GM19035 (cell line): ENCODE data around the gene CEP55.

Experiments used
- ATAC-seq: cut with Tn5 transposase; IDR thresholded peaks from one replicate; pipeline ENCODE4 v1.9.1; 2021; ENCODE audit not compliant: unreplicated experiment

The CEP55 gene

DNA sequence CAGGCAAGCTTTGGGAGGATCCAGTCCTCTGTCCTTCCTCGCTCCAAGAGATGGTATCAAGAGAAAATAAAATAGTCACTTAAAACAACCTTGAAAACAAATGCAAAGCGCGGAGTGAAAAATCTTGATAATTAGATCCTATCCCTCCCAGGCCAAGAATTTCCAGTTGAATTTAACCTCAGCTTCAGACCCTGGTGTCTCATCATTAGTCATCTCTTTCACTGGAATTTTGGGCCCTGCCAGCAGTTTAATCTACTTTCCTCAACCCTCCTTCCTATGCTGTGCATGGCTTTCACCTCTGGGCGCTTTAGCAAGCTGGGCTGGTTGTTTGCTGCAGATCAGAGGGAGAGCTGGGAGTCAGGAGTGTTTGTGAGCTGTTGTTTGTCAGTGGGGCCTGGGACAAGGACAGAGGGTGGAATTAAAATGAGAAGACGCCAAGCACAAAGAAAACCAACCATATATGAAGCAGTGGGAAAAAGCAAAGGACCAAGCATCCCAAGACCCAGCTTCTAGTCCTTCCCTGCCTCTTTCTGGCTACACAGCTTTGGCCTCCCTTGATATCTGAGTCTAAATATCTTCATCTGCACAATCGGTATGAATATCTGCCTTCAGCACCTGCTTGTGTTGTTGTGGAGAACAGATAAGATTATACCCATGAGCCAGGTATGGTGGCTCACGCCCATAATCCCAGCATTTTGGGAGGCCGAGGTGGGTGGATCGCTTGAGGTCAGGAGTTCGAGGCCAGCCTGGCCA, 27.8 kb upstream of the CEP55 start:
- ATAC-seq: no peak

DNA sequence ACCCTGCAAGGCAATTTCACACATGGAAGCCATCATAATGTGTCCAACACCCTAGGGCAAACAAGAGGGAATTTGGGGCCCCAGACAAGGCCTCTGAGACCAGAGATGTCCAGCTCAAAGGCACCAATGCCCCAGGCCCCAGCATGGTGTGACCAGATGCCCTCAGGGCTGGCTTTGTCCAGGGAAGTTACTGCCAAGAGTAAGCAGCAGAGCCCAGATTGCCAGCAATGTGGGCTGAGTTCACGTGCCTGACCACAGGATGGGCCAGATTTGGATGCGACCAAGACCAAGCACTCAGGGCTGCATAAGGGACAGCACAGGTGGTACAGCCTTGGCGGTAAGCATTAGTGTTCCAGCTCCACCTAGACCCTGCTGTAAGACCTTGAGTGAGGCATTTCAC, 27.0 kb upstream of the CEP55 start:
- ATAC-seq: no peak

- ATAC-seq: no peak
Measured at GRCh38 chr10:93471110-93471651, 25.2 kb upstream of the CEP55 start.

DNA sequence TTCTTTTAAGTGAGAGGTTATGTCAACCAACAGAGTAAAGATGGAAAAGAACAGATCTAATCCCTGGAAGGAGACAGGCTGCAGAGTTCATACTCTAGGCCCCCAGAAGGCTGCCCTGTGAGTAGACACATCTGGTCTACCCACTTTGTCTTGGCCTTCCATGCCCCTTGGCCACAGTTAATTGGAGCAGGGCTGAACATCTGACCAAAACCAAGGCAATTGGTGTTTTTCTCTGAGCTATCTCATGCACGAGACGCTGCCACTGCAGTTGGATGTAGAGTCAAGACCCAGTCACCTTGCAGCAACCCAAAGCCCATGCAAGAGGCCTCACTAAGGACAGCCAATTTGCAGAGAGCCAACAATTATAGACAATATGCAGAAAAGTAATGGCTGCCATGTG, 23.3 kb upstream of the CEP55 start:
- no peak for ATAC-seq

GRCh38 chr10:93473804-93474472, 22.5 kb upstream of the CEP55 start:
- no peak for ATAC-seq

DNA sequence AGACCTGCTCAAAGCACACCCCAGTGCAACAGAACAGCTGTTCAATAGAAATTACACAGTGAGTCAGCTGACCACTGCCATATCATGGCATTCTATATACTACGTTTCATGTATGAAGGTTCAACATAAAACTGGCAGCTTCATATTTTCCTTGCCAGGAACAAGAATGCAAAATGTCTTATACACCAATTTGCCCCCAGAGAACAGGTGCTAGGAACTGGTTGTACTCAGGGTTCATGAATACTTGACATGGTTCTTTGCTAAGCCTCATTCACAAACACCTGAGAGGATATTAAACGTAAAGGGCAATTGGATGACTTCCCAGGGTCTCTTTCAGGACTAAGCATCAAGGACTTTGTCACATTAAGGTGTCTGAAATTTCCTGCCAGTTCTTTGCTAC, 21.2 kb upstream of the CEP55 start:
- ATAC-seq: no peak

DNA sequence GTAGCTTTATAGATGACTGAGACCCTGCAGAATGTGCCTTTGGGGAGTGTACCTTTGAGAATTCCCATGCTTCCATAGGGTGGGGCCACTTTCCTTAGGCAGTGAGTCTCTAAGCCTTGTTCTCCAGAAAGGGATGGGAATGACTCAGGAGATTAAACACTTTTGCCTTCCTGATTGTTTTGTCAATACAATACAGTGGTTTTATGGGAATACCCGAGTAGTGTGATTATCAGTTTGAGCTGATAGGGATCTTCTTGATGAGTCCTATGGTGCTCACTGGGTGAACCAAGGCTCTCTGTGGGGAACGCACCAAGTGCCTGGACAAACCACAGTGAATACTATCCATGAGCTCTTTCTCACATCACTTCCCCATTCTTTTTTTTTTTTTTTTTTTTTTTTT, 20.5 kb upstream of the CEP55 start:
- ATAC-seq: no peak

GRCh38 chr10:93476756-93477155, 19.7 kb upstream of the CEP55 start:
- ATAC-seq: no peak

DNA sequence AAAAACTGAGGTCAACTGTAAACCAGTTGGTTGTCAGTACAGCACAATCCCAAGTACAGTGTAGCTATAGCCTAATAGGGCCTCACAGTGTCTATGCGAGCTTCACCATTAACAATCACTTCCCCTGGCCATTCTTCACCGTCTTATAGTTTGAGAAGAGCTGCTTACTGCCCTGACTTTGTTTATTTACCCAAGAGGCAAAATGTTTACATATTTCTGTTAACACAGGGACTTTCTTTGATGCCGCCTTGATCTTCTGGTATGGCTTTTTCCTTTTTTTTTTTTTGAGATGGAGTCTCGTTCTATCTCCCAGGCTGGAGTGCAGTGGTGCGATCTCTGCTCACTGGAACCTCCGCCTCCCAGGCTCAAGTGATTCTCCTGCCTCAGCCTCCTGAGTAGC, 17.5 kb upstream of the CEP55 start:
- ATAC-seq: no peak

- ATAC-seq: no peak
Measured at GRCh38 chr10:93481637-93482144, 14.7 kb upstream of the CEP55 start.

GRCh38 chr10:93482145-93482834, 14.1 kb upstream of the CEP55 start, which contains the start of gene MYOF:
MYOF (minus strand) TSS chr10:93482334; CDS start chr10:93482194, 140 bp downstream.
- peak; percentile 65 for ATAC-seq

GRCh38 chr10:93485690-93486089, 10.7 kb upstream of the CEP55 start:
- no peak for ATAC-seq

DNA sequence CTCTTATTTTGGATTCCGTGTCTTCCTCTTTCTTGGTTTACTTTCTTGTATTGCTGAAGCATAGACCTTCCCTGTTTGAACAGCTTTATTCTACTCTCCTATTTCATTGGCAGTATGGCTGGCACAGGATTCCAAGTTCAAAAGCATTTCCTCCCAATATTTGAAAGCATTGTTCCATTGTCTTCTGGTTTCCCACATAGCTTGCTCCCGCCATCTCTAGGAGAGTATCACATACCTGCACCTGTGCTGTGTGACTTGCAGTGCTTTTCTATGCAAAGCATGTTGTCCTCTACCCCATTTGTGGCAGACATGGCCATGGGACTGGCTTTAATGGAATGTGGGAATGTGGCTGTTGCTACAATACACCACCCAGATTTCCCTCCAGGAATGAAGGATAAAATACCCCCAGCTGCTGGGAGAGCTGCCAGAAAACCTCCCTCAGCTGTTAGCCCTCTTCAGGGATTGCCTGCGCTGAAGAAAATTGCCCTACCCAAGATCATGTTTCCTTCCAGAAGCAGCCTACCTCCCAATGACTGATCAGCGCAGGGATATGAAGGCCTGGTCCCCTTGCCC, 7.4 kb upstream of the CEP55 start:
- no peak for ATAC-seq

DNA sequence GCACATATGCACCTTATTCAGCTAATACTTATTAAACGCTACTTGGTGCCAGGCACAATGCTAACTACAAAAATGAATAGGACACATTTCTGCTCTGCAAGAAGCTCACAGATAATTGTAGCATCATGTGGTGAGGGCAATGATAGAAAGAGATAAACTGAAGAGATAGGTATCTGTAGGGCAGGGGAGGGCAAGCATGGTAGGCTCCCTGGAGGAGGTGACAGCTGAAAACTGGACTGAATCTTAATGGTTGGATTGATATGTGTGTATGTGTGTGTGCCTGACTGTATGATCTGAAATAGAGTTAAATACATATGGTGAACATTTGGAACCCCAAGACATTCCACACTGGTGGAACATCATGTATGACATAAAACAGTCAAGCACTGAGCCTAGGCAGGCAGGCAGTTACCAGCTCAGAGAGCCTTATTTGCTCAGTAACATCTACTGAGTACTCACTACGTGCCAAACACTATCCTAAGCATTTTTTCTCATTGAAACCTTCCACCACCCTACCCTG, 4.8 kb upstream of the CEP55 start:
- ATAC-seq: no peak

GRCh38 chr10:93493162-93493561, 3.2 kb upstream of the CEP55 start:
- no peak for ATAC-seq

- no peak for ATAC-seq
Measured at GRCh38 chr10:93494494-93494893, 1.9 kb upstream of the CEP55 start.

- peak; percentile 24 for ATAC-seq
Measured at GRCh38 chr10:93495654-93496321, 624 bp upstream of the CEP55 start.

DNA sequence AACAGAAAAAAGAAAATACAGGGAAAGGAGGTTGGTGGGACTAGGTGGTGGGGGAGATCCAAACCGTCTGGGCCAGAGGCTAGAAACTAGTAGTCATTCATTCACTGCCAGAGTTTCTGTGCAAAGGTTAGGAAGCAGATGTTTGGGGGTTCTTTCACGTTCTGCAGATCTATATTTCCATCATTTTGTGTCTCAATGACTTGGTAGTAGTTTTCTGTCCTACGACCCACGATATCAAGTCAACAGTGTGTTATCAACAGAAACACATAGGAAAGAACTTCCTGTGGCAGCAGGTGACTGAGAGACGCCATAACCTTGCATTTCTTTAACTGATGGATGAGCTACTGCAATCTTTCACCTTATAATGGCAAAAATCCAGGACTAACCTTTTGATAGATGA, 1.8 kb downstream of the CEP55 start:
- no peak for ATAC-seq

- ATAC-seq: no peak
Measured at GRCh38 chr10:93501650-93502049, 5.2 kb downstream of the CEP55 start.

GRCh38 chr10:93503075-93503474, 6.7 kb downstream of the CEP55 start:
- ATAC-seq: peak; percentile 76
